ENCODE results near the gene JARID2. TPM values are rescaled to one million over a fixed set of nuclear protein-coding genes. Genes with fewer than 3 reads are reported as not detected.

Gene JARID2
- total RNA-seq, 1 experiment from 2014 or later, result 6.0 TPM

DNA sequence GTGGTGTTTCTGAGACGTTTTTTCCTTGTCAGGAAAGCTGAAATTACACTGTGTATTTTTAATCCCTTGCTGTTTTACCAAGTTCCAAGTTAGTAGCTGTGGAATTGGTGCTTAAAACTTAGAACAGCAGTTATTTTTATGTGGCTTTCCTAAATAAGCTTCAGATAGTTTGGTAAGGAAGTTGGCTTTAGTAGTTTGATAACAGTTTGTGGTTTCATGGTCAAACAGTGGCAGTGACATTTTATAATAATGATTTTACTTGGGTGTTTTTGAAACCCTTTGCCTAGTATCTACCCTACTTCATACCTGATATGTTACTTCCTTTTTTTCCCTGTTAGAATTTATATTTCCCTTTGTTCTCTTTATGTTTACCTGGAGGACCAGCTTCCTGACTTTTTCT lies 164.9 kb downstream of the JARID2 start:
- POLR2A ChIA-PET, result interaction anchor here (0.7 kb wide), 1 partner anchor 156 kb away, joined by 3 read pairs; no protein-coding TSS in a partner anchor
- intact Hi-C loops (cut with micrococcal nuclease; ENCODE audit: unreplicated experiment), result no loop called here
- CTCF ChIA-PET, result no interaction called here
- Histone ChIP-seq H3K9me3 (ENCODE audit: control insufficient read depth, insufficient read depth, low read depth, low read length) (no peaks in the 10 kb centered on the region), H3K27ac (ENCODE audit: low read length) (no peak overlapping the region), H3K36me3 (ENCODE audit: control insufficient read depth, insufficient read depth, low read length) (no peaks in the 10 kb centered on the region), H3K4me1 (ENCODE audit: control insufficient read depth, insufficient read depth, low read length) (no peaks in the 10 kb centered on the region), H3K4me3 (ENCODE audit: low read depth in 2 of 2, low read length in 2 of 2) (no peak overlapping the region), H3K27me3 (ENCODE audit: control insufficient read depth, insufficient read depth, low read length) (no peaks in the 10 kb centered on the region)
- DNase-seq (ENCODE audit: low read depth, low spot score), result no peak
- TF ChIP-seq, protein P1, sequence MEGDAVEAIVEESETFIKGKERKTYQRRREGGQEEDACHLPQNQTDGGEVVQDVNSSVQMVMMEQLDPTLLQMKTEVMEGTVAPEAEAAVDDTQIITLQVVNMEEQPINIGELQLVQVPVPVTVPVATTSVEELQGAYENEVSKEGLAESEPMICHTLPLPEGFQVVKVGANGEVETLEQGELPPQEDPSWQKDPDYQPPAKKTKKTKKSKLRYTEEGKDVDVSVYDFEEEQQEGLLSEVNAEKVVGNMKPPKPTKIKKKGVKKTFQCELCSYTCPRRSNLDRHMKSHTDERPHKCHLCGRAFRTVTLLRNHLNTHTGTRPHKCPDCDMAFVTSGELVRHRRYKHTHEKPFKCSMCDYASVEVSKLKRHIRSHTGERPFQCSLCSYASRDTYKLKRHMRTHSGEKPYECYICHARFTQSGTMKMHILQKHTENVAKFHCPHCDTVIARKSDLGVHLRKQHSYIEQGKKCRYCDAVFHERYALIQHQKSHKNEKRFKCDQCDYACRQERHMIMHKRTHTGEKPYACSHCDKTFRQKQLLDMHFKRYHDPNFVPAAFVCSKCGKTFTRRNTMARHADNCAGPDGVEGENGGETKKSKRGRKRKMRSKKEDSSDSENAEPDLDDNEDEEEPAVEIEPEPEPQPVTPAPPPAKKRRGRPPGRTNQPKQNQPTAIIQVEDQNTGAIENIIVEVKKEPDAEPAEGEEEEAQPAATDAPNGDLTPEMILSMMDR (IDR thresholded peaks at IDR 0.05), result no peak
- no peak for TF ChIP-seq POLR2AphosphoS5 (IDR thresholded peaks at IDR 0.05; ENCODE audit: low read depth, low read length)
- in situ Hi-C loops (cut with HindIII; ENCODE audit: low pct_unique_long_range_greater_than_20kb, low sequenced_read_pairs), result no loop called here
- no peak for ATAC-seq
- BruUV-seq (replicated peaks), result no TSS peak

DNA sequence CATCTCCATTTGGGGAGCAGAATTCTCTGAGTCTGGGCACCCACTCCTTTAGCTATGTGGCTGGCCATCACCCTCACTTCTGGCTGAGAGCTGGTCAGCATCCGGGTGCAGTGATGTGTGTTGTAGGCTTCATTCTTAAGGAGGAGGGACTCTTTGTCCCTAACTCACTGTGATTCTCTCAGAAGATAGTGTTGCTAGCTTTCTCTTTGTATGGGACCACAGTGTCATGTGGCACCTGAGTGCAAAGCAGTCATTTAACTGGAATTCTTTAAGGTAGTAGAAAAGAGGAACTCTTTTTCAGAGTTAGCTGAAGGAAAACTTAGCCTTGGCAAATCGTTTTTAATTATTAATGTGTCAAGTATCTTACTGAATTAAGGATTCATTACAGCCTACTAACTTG lies 165.9 kb downstream of the JARID2 start:
- TF ChIP-seq TCF7L2 (IDR thresholded peaks at IDR 0.05; ENCODE audit: low read depth, low read length), result no peak
- TF ChIP-seq, protein P1 (IDR thresholded peaks at IDR 0.05), result no peak
- no peak for TF ChIP-seq SIN3A (IDR thresholded peaks at IDR 0.05; ENCODE audit: borderline replicate concordance, insufficient read depth, low read depth, low read length)
- no peak for TF ChIP-seq POLR2AphosphoS5 (IDR thresholded peaks at IDR 0.05; ENCODE audit: low read depth, low read length)
- TF ChIP-seq, protein P2, sequence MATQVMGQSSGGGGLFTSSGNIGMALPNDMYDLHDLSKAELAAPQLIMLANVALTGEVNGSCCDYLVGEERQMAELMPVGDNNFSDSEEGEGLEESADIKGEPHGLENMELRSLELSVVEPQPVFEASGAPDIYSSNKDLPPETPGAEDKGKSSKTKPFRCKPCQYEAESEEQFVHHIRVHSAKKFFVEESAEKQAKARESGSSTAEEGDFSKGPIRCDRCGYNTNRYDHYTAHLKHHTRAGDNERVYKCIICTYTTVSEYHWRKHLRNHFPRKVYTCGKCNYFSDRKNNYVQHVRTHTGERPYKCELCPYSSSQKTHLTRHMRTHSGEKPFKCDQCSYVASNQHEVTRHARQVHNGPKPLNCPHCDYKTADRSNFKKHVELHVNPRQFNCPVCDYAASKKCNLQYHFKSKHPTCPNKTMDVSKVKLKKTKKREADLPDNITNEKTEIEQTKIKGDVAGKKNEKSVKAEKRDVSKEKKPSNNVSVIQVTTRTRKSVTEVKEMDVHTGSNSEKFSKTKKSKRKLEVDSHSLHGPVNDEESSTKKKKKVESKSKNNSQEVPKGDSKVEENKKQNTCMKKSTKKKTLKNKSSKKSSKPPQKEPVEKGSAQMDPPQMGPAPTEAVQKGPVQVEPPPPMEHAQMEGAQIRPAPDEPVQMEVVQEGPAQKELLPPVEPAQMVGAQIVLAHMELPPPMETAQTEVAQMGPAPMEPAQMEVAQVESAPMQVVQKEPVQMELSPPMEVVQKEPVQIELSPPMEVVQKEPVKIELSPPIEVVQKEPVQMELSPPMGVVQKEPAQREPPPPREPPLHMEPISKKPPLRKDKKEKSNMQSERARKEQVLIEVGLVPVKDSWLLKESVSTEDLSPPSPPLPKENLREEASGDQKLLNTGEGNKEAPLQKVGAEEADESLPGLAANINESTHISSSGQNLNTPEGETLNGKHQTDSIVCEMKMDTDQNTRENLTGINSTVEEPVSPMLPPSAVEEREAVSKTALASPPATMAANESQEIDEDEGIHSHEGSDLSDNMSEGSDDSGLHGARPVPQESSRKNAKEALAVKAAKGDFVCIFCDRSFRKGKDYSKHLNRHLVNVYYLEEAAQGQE (IDR thresholded peaks at IDR 0.05; ENCODE audit: insufficient read depth in 1 of 2, low read depth in 2 of 2, low read length in 1 of 2), result no peak
- Histone ChIP-seq H3K9me3 (ENCODE audit: control insufficient read depth, insufficient read depth, low read depth, low read length) (no peaks in the 10 kb centered on the region), H3K36me3 (ENCODE audit: control insufficient read depth, insufficient read depth, low read length) (no peaks in the 10 kb centered on the region), H3K4me3 (ENCODE audit: low read depth in 2 of 2, low read length in 2 of 2) (no peak overlapping the region), H3K27me3 (ENCODE audit: control insufficient read depth, insufficient read depth, low read length) (no peaks in the 10 kb centered on the region), H3K27ac (ENCODE audit: low read length) (no peak overlapping the region), H3K4me1 (ENCODE audit: control insufficient read depth, insufficient read depth, low read length) (no peaks in the 10 kb centered on the region)
- CTCF ChIA-PET, result no interaction called here
- POLR2A ChIA-PET, result no interaction called here
- DNase-seq (ENCODE audit: low read depth, low spot score) (no peak), ATAC-seq (no peak)
- in situ Hi-C loops (cut with HindIII; ENCODE audit: low pct_unique_long_range_greater_than_20kb, low sequenced_read_pairs) (no loop called here), intact Hi-C loops (cut with micrococcal nuclease; ENCODE audit: unreplicated experiment) (no loop called here)
- no TSS peak for BruUV-seq (replicated peaks)

DNA sequence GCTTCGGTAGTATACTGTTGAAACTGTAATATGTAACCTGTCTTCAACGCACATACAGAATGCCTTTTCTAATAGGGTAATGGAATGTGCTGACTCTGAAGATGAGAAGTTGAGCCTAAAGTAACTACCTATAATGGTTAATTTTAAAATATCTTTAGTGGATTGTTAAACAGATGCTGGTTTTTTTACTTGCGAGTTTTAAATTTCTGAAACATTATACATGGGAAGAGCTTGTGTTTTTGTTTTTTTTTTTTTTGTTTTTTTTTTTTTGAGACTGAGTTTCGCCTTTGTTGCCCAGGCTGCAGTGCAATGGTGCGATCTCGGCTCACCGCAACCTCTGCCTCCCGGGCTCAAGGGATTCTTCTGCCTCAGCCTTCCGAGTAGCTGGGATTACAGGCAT lies 166.9 kb downstream of the JARID2 start:
- Histone ChIP-seq H3K27ac (ENCODE audit: low read length) (no peak overlapping the region), H3K9me3 (ENCODE audit: control insufficient read depth, insufficient read depth, low read depth, low read length) (no peaks in the 10 kb centered on the region), H3K4me3 (ENCODE audit: low read depth in 2 of 2, low read length in 2 of 2) (no peak overlapping the region), H3K27me3 (ENCODE audit: control insufficient read depth, insufficient read depth, low read length) (no peaks in the 10 kb centered on the region), H3K4me1 (ENCODE audit: control insufficient read depth, insufficient read depth, low read length) (no peaks in the 10 kb centered on the region), H3K36me3 (ENCODE audit: control insufficient read depth, insufficient read depth, low read length) (no peaks in the 10 kb centered on the region)
- CTCF ChIA-PET, result no interaction called here
- ATAC-seq (no peak), DNase-seq (ENCODE audit: low read depth, low spot score) (no peak)
- BruUV-seq (replicated peaks), result no TSS peak
- intact Hi-C loops (cut with micrococcal nuclease; ENCODE audit: unreplicated experiment) (no loop called here), in situ Hi-C loops (cut with HindIII; ENCODE audit: low pct_unique_long_range_greater_than_20kb, low sequenced_read_pairs) (no loop called here)
- TF ChIP-seq SIN3A (IDR thresholded peaks at IDR 0.05; ENCODE audit: borderline replicate concordance, insufficient read depth, low read depth, low read length), result no peak
- no peak for TF ChIP-seq TCF7L2 (IDR thresholded peaks at IDR 0.05; ENCODE audit: low read depth, low read length)
- TF ChIP-seq, protein P1 (IDR thresholded peaks at IDR 0.05), result no peak
- TF ChIP-seq POLR2AphosphoS5 (IDR thresholded peaks at IDR 0.05; ENCODE audit: low read depth, low read length), result no peak
- POLR2A ChIA-PET, result no interaction called here
